HEK293 (cell line): ENCODE data around the gene RAB28.

ENCODE experiments used
- CTCF ChIA-PET: fragments of 350-600 bp; formaldehyde crosslinking; extraction: SDS; loops from one replicate; lab custom pipeline; 2021; ENCODE audit warnings: antibody characterized with exemption; lab: Yijun Ruan, JAX
- POLR2A ChIA-PET: fragments of 300-600 bp; formaldehyde crosslinking; extraction: SDS; loops from one replicate; lab custom pipeline; 2020; ENCODE audit warnings: antibody characterized with exemption, inconsistent platforms; lab: Yijun Ruan, JAX
- H3K27ac ChIP-seq: fragments of 200-500 bp; sonication (Bioruptor generic); 2 replicates; pipeline ENCODE4 v1.5.1; 2014; ENCODE audit warnings: low read depth, low read length, control low read depth, inconsistent platforms; ENCODE audit errors: extremely low read depth
- H3K36me3 ChIP-seq, 2 experiments: fragments of 200-500 bp in 1 of 2; sonication (Bioruptor generic) in 1 of 2; 1 replicate in 1 of 2; 2 replicates in 1 of 2; pipeline ENCODE4 v1.5.1; 2014 to 2017; ENCODE audit warnings: inconsistent platforms in 2 of 2, low read length in 2 of 2; ENCODE audit not compliant: control insufficient read depth in 2 of 2, insufficient read depth in 1 of 2
- H3K4me1 ChIP-seq: fragments of 200-500 bp; sonication (Bioruptor generic); 2 replicates; pipeline ENCODE4 v1.5.1; 2014; ENCODE audit warnings: mild to moderate bottlenecking, low read length, inconsistent platforms; ENCODE audit not compliant: control insufficient read depth, insufficient read depth
- H3K4me3 ChIP-seq: 2 replicates; pipeline ENCODE4 v1.5.1; 2011; ENCODE audit warnings: low read depth, mild to moderate bottlenecking, control low read depth, low read length, moderate library complexity
- H3K9me3 ChIP-seq: fragments of 200-500 bp; sonication (Bioruptor generic); 2 replicates; pipeline ENCODE4 v1.5.1; 2014; ENCODE audit warnings: low read depth, low read length, inconsistent platforms; ENCODE audit not compliant: control insufficient read depth, insufficient read depth
- BCL11A ChIP-seq: fragments of 450-650 bp; formaldehyde crosslinking; IDR thresholded peaks from 2 replicates; pipeline ENCODE4 v1.5.1; 2016; ENCODE audit warnings: low read depth, missing biosample characterization, missing genetic modification characterization
- BCL6B ChIP-seq: fragments of 450-650 bp; formaldehyde crosslinking; IDR thresholded peaks from 2 replicates; pipeline ENCODE4 v1.5.1; 2017; ENCODE audit warnings: missing biosample characterization, missing genetic modification characterization
- KLF16 ChIP-seq: fragments of 450-650 bp; formaldehyde crosslinking; IDR thresholded peaks from 2 replicates; pipeline ENCODE4 v1.5.1; 2017; ENCODE audit warnings: missing biosample characterization, missing genetic modification characterization
- PRDM2 ChIP-seq: fragments of 450-650 bp; formaldehyde crosslinking; IDR thresholded peaks from 2 replicates; pipeline ENCODE4 v1.5.1; 2016; ENCODE audit warnings: missing biosample characterization, missing genetic modification characterization, borderline replicate concordance
- SCRT2 ChIP-seq: fragments of 450-650 bp; formaldehyde crosslinking; IDR thresholded peaks from 2 replicates; pipeline ENCODE4 v1.5.1; 2016; ENCODE audit warnings: missing biosample characterization, missing genetic modification characterization
- ZFP69B ChIP-seq: fragments of 450-650 bp; formaldehyde crosslinking; IDR thresholded peaks from 2 replicates; pipeline ENCODE4 v1.5.1; 2016; ENCODE audit warnings: missing biosample characterization, missing genetic modification characterization
- ZNF138 ChIP-seq: fragments of 450-650 bp; formaldehyde crosslinking; IDR thresholded peaks from 2 replicates; pipeline ENCODE4 v1.5.1; 2016; ENCODE audit warnings: missing biosample characterization, missing genetic modification characterization, borderline replicate concordance
- ZNF19 ChIP-seq: fragments of 450-650 bp; formaldehyde crosslinking; IDR thresholded peaks from 2 replicates; pipeline ENCODE4; 2016; ENCODE audit warnings: missing biosample characterization, missing genetic modification characterization, low read depth
- ZNF221 ChIP-seq: fragments of 450-650 bp; formaldehyde crosslinking; IDR thresholded peaks from 2 replicates; pipeline ENCODE4 v1.5.1; 2017; ENCODE audit warnings: missing biosample characterization, missing genetic modification characterization, borderline replicate concordance
- ZNF23 ChIP-seq: fragments of 450-650 bp; formaldehyde crosslinking; IDR thresholded peaks from 2 replicates; pipeline ENCODE4 v1.5.1; 2016; ENCODE audit warnings: missing biosample characterization, missing genetic modification characterization, borderline replicate concordance
- ZNF274 ChIP-seq, 2 experiments: fragments of 200-500 bp in 1 of 2; fragments of 450-650 bp in 1 of 2; sonication (Bioruptor generic) in 1 of 2; formaldehyde crosslinking in 1 of 2; IDR thresholded peaks; 2 replicates each; pipeline versions ENCODE4 v1.5.1 to v1.6.1; 2014 to 2016; ENCODE audit warnings: borderline replicate concordance in 1 of 2, inconsistent platforms in 1 of 2, low read length in 1 of 2, missing biosample characterization in 1 of 2, missing genetic modification characterization in 1 of 2
- ZNF311 ChIP-seq: fragments of 450-650 bp; formaldehyde crosslinking; IDR thresholded peaks from 2 replicates; pipeline ENCODE4 v1.5.1; 2017; ENCODE audit warnings: missing biosample characterization, missing genetic modification characterization, borderline replicate concordance
- ZNF354C ChIP-seq: fragments of 450-650 bp; formaldehyde crosslinking; IDR thresholded peaks from 2 replicates; pipeline ENCODE4 v1.5.1; 2016; ENCODE audit warnings: missing biosample characterization, missing genetic modification characterization, low read depth, borderline replicate concordance
- ZNF398 ChIP-seq: fragments of 450-650 bp; formaldehyde crosslinking; IDR thresholded peaks from 2 replicates; pipeline ENCODE4 v1.5.1; 2017; ENCODE audit warnings: missing biosample characterization, missing genetic modification characterization
- ZNF433 ChIP-seq: fragments of 450-650 bp; formaldehyde crosslinking; IDR thresholded peaks from 2 replicates; pipeline ENCODE4 v1.5.1; 2016; ENCODE audit warnings: missing biosample characterization, missing genetic modification characterization, low read depth
- ZNF521 ChIP-seq: fragments of 450-650 bp; formaldehyde crosslinking; IDR thresholded peaks from 2 replicates; pipeline ENCODE4 v1.5.1; 2017; ENCODE audit warnings: missing biosample characterization, mild to moderate bottlenecking, missing genetic modification characterization
- ZNF529 ChIP-seq: fragments of 450-650 bp; formaldehyde crosslinking; IDR thresholded peaks from 2 replicates; pipeline ENCODE4 v1.5.1; 2017; ENCODE audit warnings: missing genetic modification characterization, missing biosample characterization; ENCODE audit not compliant: insufficient replicate concordance
- ZNF610 ChIP-seq: fragments of 450-650 bp; formaldehyde crosslinking; IDR thresholded peaks from 2 replicates; pipeline ENCODE4 v1.5.1; 2016; ENCODE audit warnings: missing biosample characterization, missing genetic modification characterization, borderline replicate concordance
- ZNF621 ChIP-seq: fragments of 450-650 bp; formaldehyde crosslinking; IDR thresholded peaks from 2 replicates; pipeline ENCODE4 v1.5.1; 2017; ENCODE audit warnings: missing biosample characterization, missing genetic modification characterization
- ZNF645 ChIP-seq: fragments of 450-650 bp; formaldehyde crosslinking; IDR thresholded peaks from 2 replicates; pipeline ENCODE4; 2016; ENCODE audit warnings: missing biosample characterization, missing genetic modification characterization
- ZNF76 ChIP-seq: fragments of 450-650 bp; formaldehyde crosslinking; IDR thresholded peaks from 2 replicates; pipeline ENCODE4; 2016; ENCODE audit warnings: low read depth, missing biosample characterization, missing genetic modification characterization, borderline replicate concordance
- ZNF777 ChIP-seq: fragments of 450-650 bp; formaldehyde crosslinking; IDR thresholded peaks from 2 replicates; pipeline ENCODE4 v1.5.1; 2017; ENCODE audit warnings: missing biosample characterization, missing genetic modification characterization, borderline replicate concordance
- ZSCAN30 ChIP-seq: fragments of 450-650 bp; IDR thresholded peaks from 2 replicates; pipeline ENCODE4 v1.5.1; 2018; ENCODE audit warnings: missing biosample characterization, mild to moderate bottlenecking, missing genetic modification characterization, moderate library complexity

The RAB28 gene

GRCh38 chr4:13328591-13328990, 155.5 kb downstream of the RAB28 start (continued):
- TF ChIP-seq ZNF398 (tag by site-specific recombination) (no peak), ZNF433 (tag by site-specific recombination) (no peak), ZNF311 (no peak), ZNF76 (no peak), ZNF621 (tag by site-specific recombination) (no peak), ZNF645 (tag by site-specific recombination) (no peak), ZNF138 (tag by site-specific recombination) (no peak), ZNF274 (IDR thresholded peaks at IDR 0.05; ENCODE audit: low read length) (no peak), ZNF274 (tag by site-specific recombination; IDR thresholded peaks at IDR 0.05; ENCODE audit: borderline replicate concordance) (no peak)

- no peak overlapping the region for H3K27ac ChIP-seq
- no peak overlapping the region for H3K4me3 ChIP-seq
- no peaks in the 10 kb centered on the region for H3K4me1 ChIP-seq
- no peaks in the 10 kb centered on the region for H3K36me3 ChIP-seq
- H3K9me3 ChIP-seq, result no peaks in the 10 kb centered on the region
- TF ChIP-seq ZFP69B (tag by site-specific recombination), result no peak
- no peak for TF ChIP-seq ZNF529
- no peak for TF ChIP-seq ZNF521 (tag by site-specific recombination)
- TF ChIP-seq PRDM2 (tag by site-specific recombination), result no peak
- no peak for TF ChIP-seq BCL6B (tag by site-specific recombination)
- TF ChIP-seq KLF16 (tag by site-specific recombination), result no peak
- TF ChIP-seq ZNF23 (tag by site-specific recombination), result no peak
- no peak for TF ChIP-seq BCL11A (tag by site-specific recombination)
- no peak for TF ChIP-seq ZNF354C (tag by site-specific recombination)
- no peak for TF ChIP-seq ZNF610 (tag by site-specific recombination)
- no peak for TF ChIP-seq SCRT2 (tag by site-specific recombination)
- no peak for TF ChIP-seq ZSCAN30 (tag by site-specific recombination)
- no peak for TF ChIP-seq ZNF777 (tag by site-specific recombination)
- no peak for TF ChIP-seq ZNF19 (tag by site-specific recombination)
- no peak for TF ChIP-seq ZNF221 (tag by site-specific recombination)
- POLR2A ChIA-PET, result no interaction called here
- CTCF ChIA-PET, result interaction anchor here (0.6 kb wide), 1 partner anchor 8 kb away, joined by 3 read pairs; no protein-coding TSS in a partner anchor
Measured at GRCh38 chr4:13327991-13328390, 156.1 kb downstream of the RAB28 start.
